Esophagus (tissue), 2 donors: ENCODE results near the gene PDCD7. TPM values are rescaled to one million over a fixed set of nuclear protein-coding genes. Genes with fewer than 3 reads are reported as not detected.
"Not testable (repeated sequence)": the region's sequence is repeated elsewhere in the genome, so short reads cannot be mapped to it uniquely, and the experiment has no call there.

Experiments used
- H3K27ac ChIP-seq, 2 donors: one replicate each; pipeline ENCODE4 v1.5.1; 2013; ENCODE audit warnings: low read depth in 2 of 2, mild to moderate bottlenecking in 2 of 2, inconsistent platforms in 1 of 2, low read length in 1 of 2, moderate library complexity in 1 of 2
- H3K27me3 ChIP-seq, 2 donors: one replicate each; pipeline ENCODE4 v1.6.1; 2013; ENCODE audit warnings: low read length in 2 of 2, control low read depth in 1 of 2, mild to moderate bottlenecking in 1 of 2; ENCODE audit not compliant: insufficient read depth in 2 of 2, control insufficient read depth in 1 of 2
- H3K36me3 ChIP-seq, 2 donors: one replicate each; pipeline ENCODE4 v1.6.1; 2013; ENCODE audit warnings: low read length in 1 of 2; ENCODE audit not compliant: control insufficient read depth in 2 of 2, insufficient read depth in 2 of 2
- H3K4me1 ChIP-seq, 2 donors: one replicate each; pipeline ENCODE4 v1.6.1; 2013; ENCODE audit warnings: low read length in 1 of 2; ENCODE audit not compliant: control insufficient read depth in 2 of 2, insufficient read depth in 2 of 2
- H3K4me3 ChIP-seq, 2 donors: one replicate each; pipeline ENCODE4 v1.5.1; 2013; ENCODE audit warnings: low read length in 2 of 2, mild to moderate bottlenecking in 2 of 2, low read depth in 1 of 2, moderate library complexity in 1 of 2
- H3K9me3 ChIP-seq, 2 donors: one replicate each; pipeline ENCODE4 v1.6.1; 2013; ENCODE audit warnings: mild to moderate bottlenecking in 2 of 2, low read depth in 1 of 2, low read length in 1 of 2, moderate library complexity in 1 of 2; ENCODE audit not compliant: control insufficient read depth in 2 of 2, insufficient read depth in 1 of 2
- WGBS, 2 donors: extraction: QIAGEN DNeasy Blood & Tissue Kit; methylation state at CpG; one replicate each; pipeline ENCODE4 v1.1.7; 2013; 5-methylcytosine and 5-hydroxymethylcytosine counted together
- polyA plus RNA-seq, 2 donors: library from polyadenylated mRNA; stranded (reverse); fragments of 200-250 nt; gene quantifications; one replicate each; pipeline ENCODE4 v1.2.3, GENCODE V29; 2013
- donor health status: healthy with polysubstance abuse.
- donor health status: Bipolar disorder and iron deficiency.

Gene PDCD7
- polyA plus RNA-seq, 2 donors = 11.9 to 17.8 TPM

DNA sequence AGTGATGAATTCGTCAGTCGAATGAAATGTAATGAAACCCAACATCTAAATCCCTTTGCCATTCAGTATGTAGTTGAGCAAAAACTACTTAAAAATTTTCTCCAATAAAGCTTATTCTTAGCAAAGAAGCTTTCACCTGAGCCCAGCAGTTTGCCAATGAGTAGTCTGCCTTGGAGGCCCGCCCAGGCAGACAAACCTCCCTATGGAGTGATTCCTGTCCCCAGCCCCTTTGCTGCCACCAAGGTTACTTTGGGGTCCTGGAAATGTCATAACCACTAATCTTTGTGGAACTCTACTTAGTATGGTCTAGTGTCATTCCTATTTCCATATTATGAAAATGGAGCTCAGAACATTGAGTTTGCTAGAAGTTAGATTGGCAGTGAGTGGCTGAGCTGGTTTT, 30.7 kb downstream of the PDCD7 start:
- peaks cover 5 to 22% of the 10 kb centered on the region in 2 donors for H3K36me3 ChIP-seq
- no peaks in the 10 kb centered on the region for H3K27me3 ChIP-seq
- H3K27ac ChIP-seq = no peak overlapping the region
- WGBS, 2 donors = 96 to 98% methylated on average over 3 of the region's 3 CpGs
- no peak overlapping the region for H3K4me3 ChIP-seq
- no peaks in the 10 kb centered on the region for H3K9me3 ChIP-seq
- peaks cover 0 to 11% of the 10 kb centered on the region in 2 donors for H3K4me1 ChIP-seq

DNA sequence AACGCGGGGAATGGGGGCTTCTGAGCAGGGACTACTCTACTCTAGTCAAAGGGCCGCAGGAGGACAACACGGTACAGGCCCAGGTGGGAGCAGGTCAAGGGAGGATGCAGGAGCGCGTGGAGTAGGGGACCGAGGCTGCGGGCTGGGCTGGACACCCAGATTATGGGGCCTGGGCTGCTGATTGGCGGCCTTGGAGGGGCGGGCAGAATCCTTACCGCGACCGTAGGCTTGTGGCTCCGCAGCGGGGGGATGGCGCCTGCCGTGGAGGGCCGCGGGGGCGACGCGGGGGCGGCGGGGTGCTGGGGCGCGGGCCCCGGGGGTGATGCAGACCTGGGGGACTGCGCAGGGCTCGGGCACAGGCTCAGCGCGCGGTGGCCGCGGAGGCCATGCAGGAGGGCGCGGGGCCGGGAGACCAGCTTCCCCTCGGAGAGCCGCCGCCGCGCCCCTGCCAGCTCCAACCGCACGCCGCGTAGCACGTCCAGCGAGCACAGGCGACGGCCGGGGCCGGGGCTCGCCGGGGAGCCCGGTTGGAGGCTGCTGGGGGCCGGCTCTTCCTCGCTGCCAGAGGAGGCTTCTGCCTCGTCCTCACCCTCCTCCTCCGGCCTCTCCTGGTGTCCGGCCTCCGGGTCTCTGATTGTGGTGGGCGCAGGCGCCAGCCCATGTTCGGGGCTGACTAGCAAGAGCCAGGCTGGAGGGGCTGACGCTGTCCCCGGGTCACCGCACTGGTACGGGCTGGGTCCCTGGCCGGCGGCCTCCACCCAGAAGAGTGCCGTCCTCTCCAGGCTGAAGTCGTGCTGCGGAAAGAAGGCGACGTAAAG, 31.5 kb downstream of the PDCD7 start:
- peak overlapping the region; percentile 69 to 89 for H3K27ac ChIP-seq
- H3K36me3 ChIP-seq = peaks cover 5 to 27% of the 10 kb centered on the region in 2 donors
- no peaks in the 10 kb centered on the region for H3K9me3 ChIP-seq
- H3K4me1 ChIP-seq = peaks cover 0 to 11% of the 10 kb centered on the region in 2 donors
- H3K4me3 ChIP-seq = no peak overlapping the region
- 63 to 77% methylated on average over 41 to 75 of the region's 75 CpGs for WGBS, 2 donors
- H3K27me3 ChIP-seq = no peaks in the 10 kb centered on the region

DNA sequence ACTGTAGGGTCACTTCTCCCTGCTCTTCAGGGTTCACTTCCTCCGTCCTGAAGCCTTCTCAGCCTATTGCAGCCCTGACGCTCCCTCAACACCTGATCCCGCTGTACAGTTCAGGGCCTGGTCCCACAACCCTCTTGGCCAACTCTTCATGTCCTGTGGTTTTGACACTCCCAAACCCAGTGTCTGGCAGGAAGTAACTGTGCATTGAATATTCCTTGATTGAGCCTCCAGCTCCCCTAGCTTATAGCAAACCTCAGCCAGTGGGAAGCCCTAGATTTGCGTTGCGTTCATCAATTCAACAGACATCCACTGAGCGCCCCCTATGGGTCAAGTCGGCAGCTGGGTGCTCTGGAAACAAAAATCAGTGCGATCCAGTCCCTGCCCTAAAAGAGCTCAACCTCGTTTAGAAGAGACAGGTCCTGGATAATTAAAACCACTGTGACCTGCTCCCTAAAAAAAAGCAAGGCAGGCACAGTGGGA, 32.2 kb downstream of the PDCD7 start:
- Histone ChIP-seq H3K27me3 (no peaks in the 10 kb centered on the region), H3K27ac (peak overlapping the region; percentile 69 to 89), H3K4me1 (peaks cover 0 to 11% of the 10 kb centered on the region in 2 donors), H3K9me3 (no peaks in the 10 kb centered on the region), H3K4me3 (no peak overlapping the region), H3K36me3 (peaks cover 5 to 27% of the 10 kb centered on the region in 2 donors)
- 25 to 41% methylated on average over 9 of the region's 9 CpGs for WGBS, 2 donors

DNA sequence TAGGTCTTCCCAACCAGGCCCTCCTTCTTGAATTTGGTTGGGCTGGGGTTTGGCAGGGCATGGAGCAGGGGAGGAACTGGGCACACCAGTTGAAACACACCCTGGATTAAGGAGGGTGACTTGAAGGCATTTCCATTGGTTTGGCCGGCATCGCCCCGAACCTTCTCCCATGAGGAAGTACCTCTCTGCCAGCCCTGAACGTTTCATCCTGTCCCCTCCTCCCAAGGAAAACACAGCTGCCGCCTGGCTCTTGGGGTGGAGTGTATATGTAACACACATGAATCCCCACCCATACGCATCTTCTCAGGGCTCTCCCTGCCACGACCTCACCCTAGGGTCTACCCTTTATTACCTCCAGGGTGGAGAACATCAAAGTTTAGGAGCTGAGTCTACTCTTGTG, 33.2 kb downstream of the PDCD7 start:
- H3K4me1 ChIP-seq = peaks cover 0 to 12% of the 10 kb centered on the region in 2 donors
- H3K4me3 ChIP-seq = no peak overlapping the region
- H3K36me3 ChIP-seq = peaks cover 5 to 22% of the 10 kb centered on the region in 2 donors
- WGBS, 2 donors = 49 to 52% methylated on average over 7 of the region's 7 CpGs
- no peaks in the 10 kb centered on the region for H3K27me3 ChIP-seq
- peak overlapping the region; percentile 69 to 89 for H3K27ac ChIP-seq
- no peaks in the 10 kb centered on the region for H3K9me3 ChIP-seq

- not testable (repeated sequence) for H3K9me3 ChIP-seq, H3K27me3 ChIP-seq, H3K4me3 ChIP-seq
- H3K4me1 ChIP-seq = peaks cover 0 to 18% of the 10 kb centered on the region in 2 donors
- H3K36me3 ChIP-seq = peaks cover 5 to 22% of the 10 kb centered on the region in 2 donors
- peak overlapping the region in 1 of 2 donors; percentile 71 for H3K27ac ChIP-seq
- 83% methylated on average over 10 of the region's 10 CpGs for WGBS, 2 donors
Observed at GRCh38 chr15:65099801-65100200, 33.8 kb downstream of the PDCD7 start.

- WGBS, 2 donors = 93 to 94% methylated on average over 5 of the region's 5 CpGs
- no peak overlapping the region for H3K4me3 ChIP-seq
- no peaks in the 10 kb centered on the region for H3K9me3 ChIP-seq
- H3K36me3 ChIP-seq = peaks cover 5 to 22% of the 10 kb centered on the region in 2 donors
- no peaks in the 10 kb centered on the region for H3K27me3 ChIP-seq
- peaks cover 4 to 23% of the 10 kb centered on the region in 2 donors for H3K4me1 ChIP-seq
- no peak overlapping the region for H3K27ac ChIP-seq
Observed at GRCh38 chr15:65099336-65099735, 34.3 kb downstream of the PDCD7 start.

- no peak overlapping the region for H3K27ac ChIP-seq
- peaks cover 4 to 26% of the 10 kb centered on the region in 2 donors for H3K4me1 ChIP-seq
- no peak overlapping the region for H3K4me3 ChIP-seq
- 91 to 97% methylated on average over 7 of the region's 7 CpGs for WGBS, 2 donors
- H3K36me3 ChIP-seq = peaks cover 5 to 22% of the 10 kb centered on the region in 2 donors
- H3K9me3 ChIP-seq = no peaks in the 10 kb centered on the region
- H3K27me3 ChIP-seq = no peaks in the 10 kb centered on the region
Observed at GRCh38 chr15:65097651-65098263, 35.9 kb downstream of the PDCD7 start.

DNA sequence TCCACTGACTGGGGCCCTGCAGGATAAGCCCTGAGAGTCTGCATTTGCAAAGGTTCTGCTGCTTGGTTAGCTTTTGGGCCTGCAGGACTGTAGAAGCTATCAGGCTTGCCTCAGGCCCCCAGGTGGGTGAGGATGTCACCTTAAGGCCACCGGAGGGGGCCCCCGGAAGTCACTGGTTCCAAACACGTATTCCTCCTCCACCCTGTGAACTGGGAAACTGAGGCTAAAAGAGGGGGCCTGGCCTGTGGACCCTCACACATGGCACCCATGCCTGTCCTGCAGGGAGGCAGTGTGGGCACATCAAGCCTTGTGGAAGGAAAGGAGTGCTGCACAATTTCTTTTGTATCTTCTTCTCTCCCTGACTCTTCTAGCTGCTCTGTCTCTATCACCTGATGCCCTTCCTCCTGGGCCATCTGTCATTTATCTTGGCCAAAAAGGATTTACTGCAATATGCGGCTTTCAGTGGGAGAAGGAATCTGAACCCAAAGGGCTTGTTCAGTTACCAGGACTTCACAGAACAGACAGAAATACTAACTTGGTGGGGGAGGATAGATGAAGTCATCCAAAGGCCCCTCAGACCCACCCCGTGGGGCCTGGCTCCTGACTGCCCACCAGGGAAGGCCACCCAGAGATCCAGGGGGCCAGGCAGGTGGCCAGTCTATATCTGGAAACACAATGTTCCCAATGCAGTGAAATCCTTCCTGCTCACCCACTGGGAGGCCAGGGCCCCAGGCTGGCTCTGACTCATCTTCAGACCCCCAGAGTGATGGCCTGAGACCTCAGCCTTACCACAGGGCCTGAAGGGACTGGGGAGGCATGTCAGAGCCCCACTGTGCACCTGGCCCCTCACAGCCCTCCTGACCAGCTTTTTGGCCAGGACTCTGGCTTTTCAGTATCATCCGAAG, 36.9 kb downstream of the PDCD7 start:
- peaks cover 5 to 17% of the 10 kb centered on the region in 2 donors for H3K36me3 ChIP-seq
- 85 to 90% methylated on average over 6 of the region's 6 CpGs for WGBS, 2 donors

GRCh38 chr15:65095747-65096104, 37.9 kb downstream of the PDCD7 start:
- peaks cover 5 to 14% of the 10 kb centered on the region in 2 donors for H3K36me3 ChIP-seq
- peak overlapping the region in 1 of 2 donors; percentile 45 for H3K27ac ChIP-seq
- WGBS, 2 donors = 84% methylated on average over 6 of the region's 6 CpGs

More for the DNA sequence above, 36.9 kb downstream of the PDCD7 start:
- Histone ChIP-seq H3K27me3 (no peaks in the 10 kb centered on the region), H3K4me3 (no peak overlapping the region), H3K27ac (no peak overlapping the region), H3K4me1 (peaks cover 4 to 24% of the 10 kb centered on the region in 2 donors), H3K9me3 (no peaks in the 10 kb centered on the region)

More at GRCh38 chr15:65095747-65096104, 37.9 kb downstream of the PDCD7 start:
- Histone ChIP-seq H3K9me3 (no peaks in the 10 kb centered on the region), H3K4me3 (no peak overlapping the region), H3K4me1 (peaks cover 4 to 15% of the 10 kb centered on the region in 2 donors), H3K27me3 (no peaks in the 10 kb centered on the region)
